Smooth muscle cell (in vitro differentiated cells): Measurements from ENCODE around the gene SNX13. TPM values are rescaled to one million over a fixed set of nuclear protein-coding genes. Genes with fewer than 3 reads are reported as not detected.

Source experiments
- DNase-seq: peaks from one replicate; lab custom pipeline; 2025; ENCODE audit not compliant: unreplicated experiment; lab: John Stamatoyannopoulos, UW
- H2AFZ ChIP-seq: fragments of 200-600 bp; sonication (generic); 2 replicates; pipeline ENCODE4 v1.6.0; 2016; ENCODE audit warnings: antibody characterized with exemption, low read depth, mild to moderate bottlenecking
- H3F3A ChIP-seq: fragments of 200-600 bp; sonication (generic); 2 replicates; pipeline ENCODE4 v1.6.0; 2017; ENCODE audit warnings: antibody characterized with exemption, low read depth
- H3K27ac ChIP-seq: fragments of 200-600 bp; sonication (generic); 2 replicates; pipeline ENCODE4 v1.5.1; 2016; ENCODE audit warnings: low read depth, mild to moderate bottlenecking
- H3K27me3 ChIP-seq: fragments of 200-600 bp; sonication (generic); 2 replicates; pipeline ENCODE4 v1.6.1; 2016; ENCODE audit warnings: low read depth, mild to moderate bottlenecking
- H3K36me3 ChIP-seq: fragments of 200-600 bp; sonication (generic); 2 replicates; pipeline ENCODE4 v1.5.1; 2016; ENCODE audit warnings: low read depth
- H3K4me1 ChIP-seq: fragments of 200-600 bp; sonication (generic); 2 replicates; pipeline ENCODE4 v1.5.1; 2016; ENCODE audit warnings: low read depth
- H3K4me2 ChIP-seq: fragments of 200-600 bp; sonication (generic); 2 replicates; pipeline ENCODE4 v1.6.0; 2016; ENCODE audit warnings: mild to moderate bottlenecking
- H3K4me3 ChIP-seq: fragments of 200-600 bp; sonication (generic); 2 replicates; pipeline ENCODE4 v1.5.1; 2016; ENCODE audit warnings: mild to moderate bottlenecking
- H3K79me2 ChIP-seq: fragments of 200-600 bp; sonication (generic); 2 replicates; pipeline ENCODE4 v1.6.0; 2016; ENCODE audit warnings: low read depth, mild to moderate bottlenecking
- H3K9ac ChIP-seq: fragments of 200-600 bp; sonication (generic); 2 replicates; pipeline ENCODE4 v1.6.0; 2016; ENCODE audit warnings: low read depth
- H3K9me3 ChIP-seq: fragments of 200-600 bp; sonication (generic); replicated peaks from 2 replicates; pipeline ENCODE4 v1.5.1; 2016; ENCODE audit warnings: low read depth
- H4K20me1 ChIP-seq: fragments of 200-600 bp; sonication (generic); 2 replicates; pipeline ENCODE4 v1.6.0; 2016; ENCODE audit warnings: low read depth
- WGBS: methylation state at CpG from one replicate; pipeline ENCODE4 v1.1.7; 2016; ENCODE audit warnings: low lambda C conversion rate; 5-methylcytosine and 5-hydroxymethylcytosine counted together
- polyA plus RNA-seq: library from polyadenylated mRNA; unstranded; fragments of >200 nt; fragmentation: Nextera tagmentation; extraction: Ambion mirVana; gene quantifications from 2 replicates; pipeline ENCODE4 v1.2.1, GENCODE V29; 2016
- total RNA-seq: library from RNA; depleted of rRNA; stranded (reverse); fragments of >200 nt; gene quantifications from 2 replicates; pipeline ENCODE4 v1.2.3, GENCODE V29; 2014
- TF ChIP-seq, protein P1 (sequence below): fragments of 200-600 bp; sonication (generic); IDR thresholded peaks from 2 replicates; pipeline ENCODE4 v1.5.1; 2017; ENCODE audit warnings: borderline replicate concordance, mild to moderate bottlenecking, antibody characterized with exemption; ENCODE audit not compliant: insufficient read depth, poor library complexity, severe bottlenecking

SNX13 gene
- total and polyA plus RNA-seq, 2 experiments from 2014 or later = 17.0 to 59.6 TPM

GRCh38 chr7:17983221-17984062 lies 43.1 kb upstream of the SNX13 start:
- Histone ChIP-seq H3K36me3 (no peaks in the 10 kb centered on the region), H3K27me3 (no peaks in the 10 kb centered on the region), H3K79me2 (no peaks in the 10 kb centered on the region), H3K9me3 (no peaks in the 10 kb centered on the region), H3K4me1 (no peaks in the 10 kb centered on the region), H3K4me2 (no peak overlapping the region), H2AFZ (no peak overlapping the region), H3K27ac (no peak overlapping the region), H3F3A (no peaks in the 10 kb centered on the region), H3K9ac (no peak overlapping the region), H3K4me3 (no peak overlapping the region), H4K20me1 (no peaks in the 10 kb centered on the region)
- TF ChIP-seq, protein P1, sequence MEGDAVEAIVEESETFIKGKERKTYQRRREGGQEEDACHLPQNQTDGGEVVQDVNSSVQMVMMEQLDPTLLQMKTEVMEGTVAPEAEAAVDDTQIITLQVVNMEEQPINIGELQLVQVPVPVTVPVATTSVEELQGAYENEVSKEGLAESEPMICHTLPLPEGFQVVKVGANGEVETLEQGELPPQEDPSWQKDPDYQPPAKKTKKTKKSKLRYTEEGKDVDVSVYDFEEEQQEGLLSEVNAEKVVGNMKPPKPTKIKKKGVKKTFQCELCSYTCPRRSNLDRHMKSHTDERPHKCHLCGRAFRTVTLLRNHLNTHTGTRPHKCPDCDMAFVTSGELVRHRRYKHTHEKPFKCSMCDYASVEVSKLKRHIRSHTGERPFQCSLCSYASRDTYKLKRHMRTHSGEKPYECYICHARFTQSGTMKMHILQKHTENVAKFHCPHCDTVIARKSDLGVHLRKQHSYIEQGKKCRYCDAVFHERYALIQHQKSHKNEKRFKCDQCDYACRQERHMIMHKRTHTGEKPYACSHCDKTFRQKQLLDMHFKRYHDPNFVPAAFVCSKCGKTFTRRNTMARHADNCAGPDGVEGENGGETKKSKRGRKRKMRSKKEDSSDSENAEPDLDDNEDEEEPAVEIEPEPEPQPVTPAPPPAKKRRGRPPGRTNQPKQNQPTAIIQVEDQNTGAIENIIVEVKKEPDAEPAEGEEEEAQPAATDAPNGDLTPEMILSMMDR = no peak
- 74% methylated on average over 3 of the region's 3 CpGs for WGBS
- no peak for DNase-seq

- no peak overlapping the region for H3K9ac ChIP-seq
- no peak overlapping the region for H3K4me3 ChIP-seq
- H3K4me2 ChIP-seq = no peak overlapping the region
- no peak overlapping the region for H3K27ac ChIP-seq
- no peak overlapping the region for H2AFZ ChIP-seq
- H3F3A ChIP-seq = no peaks in the 10 kb centered on the region
- H3K36me3 ChIP-seq = no peaks in the 10 kb centered on the region
- H3K79me2 ChIP-seq = no peaks in the 10 kb centered on the region
- no peaks in the 10 kb centered on the region for H4K20me1 ChIP-seq
- DNase-seq = no peak
- no peaks in the 10 kb centered on the region for H3K9me3 ChIP-seq
- TF ChIP-seq, protein P1 = no peak
- 48% methylated on average over 2 of the region's 2 CpGs for WGBS
- H3K4me1 ChIP-seq = no peaks in the 10 kb centered on the region
- no peaks in the 10 kb centered on the region for H3K27me3 ChIP-seq
These were observed 36.7 kb upstream of the SNX13 start for GRCh38 chr7:17976952-17977351.

DNA sequence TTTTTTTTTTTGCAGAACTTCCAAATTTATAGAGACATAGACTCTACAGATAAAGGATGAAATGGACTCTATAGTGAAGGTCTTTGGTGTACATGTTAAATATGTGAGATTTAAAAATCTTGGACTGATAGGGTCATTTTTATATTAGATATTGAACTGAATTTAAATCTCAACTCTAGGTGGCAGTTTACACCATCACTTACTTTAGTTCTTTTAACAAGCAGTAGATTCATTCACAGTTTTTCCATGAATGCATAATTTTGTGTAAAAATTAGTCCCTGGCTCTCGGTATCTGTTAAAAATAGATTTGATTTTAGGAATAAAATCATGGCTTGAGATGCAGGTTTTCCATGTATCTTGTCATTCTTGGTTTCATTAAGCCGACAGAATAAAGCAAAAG lies 31.1 kb upstream of the SNX13 start:
- Histone ChIP-seq H3K4me3 (no peak overlapping the region), H3K27me3 (no peaks in the 10 kb centered on the region), H3K79me2 (no peaks in the 10 kb centered on the region), H3F3A (no peaks in the 10 kb centered on the region), H3K9ac (no peak overlapping the region), H3K9me3 (no peaks in the 10 kb centered on the region), H3K4me1 (no peaks in the 10 kb centered on the region), H4K20me1 (no peaks in the 10 kb centered on the region), H2AFZ (no peak overlapping the region), H3K36me3 (no peaks in the 10 kb centered on the region), H3K4me2 (no peak overlapping the region), H3K27ac (no peak overlapping the region)
- TF ChIP-seq, protein P1 = no peak
- no peak for DNase-seq
- 94% methylated on average over 2 of the region's 2 CpGs for WGBS
